UCSD-AML1 (cell line): Measurements from ENCODE around the gene ATXN2.
"Not testable (repeated sequence)": the region's sequence is repeated elsewhere in the genome, so short reads cannot be mapped to it uniquely, and the experiment has no call there.

Source experiments
- DNase-seq: peaks from one replicate; lab custom pipeline; 2025; ENCODE audit not compliant: unreplicated experiment; lab: John Stamatoyannopoulos, UW

Gene ATXN2

DNA sequence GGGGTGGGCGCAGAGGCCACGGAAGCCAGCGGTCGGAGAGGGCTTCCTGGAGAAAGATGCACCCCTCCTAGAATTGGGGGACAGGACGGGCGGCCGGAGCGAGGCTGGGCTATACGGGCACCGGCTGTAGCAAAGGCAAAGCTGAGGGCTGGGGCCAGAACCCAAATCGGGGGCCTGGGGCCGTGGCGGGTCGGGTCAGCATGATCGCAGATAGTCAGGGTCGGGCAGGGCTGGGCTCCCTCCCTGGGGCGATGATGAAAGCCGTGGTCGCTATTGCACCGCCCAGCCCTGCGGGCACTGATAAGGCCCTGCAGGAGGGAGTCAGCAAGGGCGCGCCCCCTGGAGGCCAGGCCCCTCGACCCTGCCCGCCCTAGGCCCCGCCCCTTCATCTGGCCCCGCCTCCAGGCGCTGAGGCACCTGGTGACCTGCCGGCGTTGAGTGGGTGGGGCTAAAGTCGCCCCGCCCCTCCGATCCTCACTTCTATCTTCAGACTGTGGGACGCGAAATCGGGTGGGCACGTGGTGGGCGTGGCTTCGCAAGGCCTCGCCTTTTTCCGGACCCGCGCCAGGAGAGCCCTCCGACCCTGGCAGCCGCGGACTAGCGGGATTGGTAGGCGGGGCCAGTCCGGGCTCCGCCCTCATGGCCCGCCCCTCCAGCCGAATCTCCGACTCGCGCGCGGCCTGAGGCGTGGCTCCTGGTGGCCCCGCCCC, 193.8 kb downstream of the ATXN2 start:
- DNase-seq, result peak; percentile 100

DNA sequence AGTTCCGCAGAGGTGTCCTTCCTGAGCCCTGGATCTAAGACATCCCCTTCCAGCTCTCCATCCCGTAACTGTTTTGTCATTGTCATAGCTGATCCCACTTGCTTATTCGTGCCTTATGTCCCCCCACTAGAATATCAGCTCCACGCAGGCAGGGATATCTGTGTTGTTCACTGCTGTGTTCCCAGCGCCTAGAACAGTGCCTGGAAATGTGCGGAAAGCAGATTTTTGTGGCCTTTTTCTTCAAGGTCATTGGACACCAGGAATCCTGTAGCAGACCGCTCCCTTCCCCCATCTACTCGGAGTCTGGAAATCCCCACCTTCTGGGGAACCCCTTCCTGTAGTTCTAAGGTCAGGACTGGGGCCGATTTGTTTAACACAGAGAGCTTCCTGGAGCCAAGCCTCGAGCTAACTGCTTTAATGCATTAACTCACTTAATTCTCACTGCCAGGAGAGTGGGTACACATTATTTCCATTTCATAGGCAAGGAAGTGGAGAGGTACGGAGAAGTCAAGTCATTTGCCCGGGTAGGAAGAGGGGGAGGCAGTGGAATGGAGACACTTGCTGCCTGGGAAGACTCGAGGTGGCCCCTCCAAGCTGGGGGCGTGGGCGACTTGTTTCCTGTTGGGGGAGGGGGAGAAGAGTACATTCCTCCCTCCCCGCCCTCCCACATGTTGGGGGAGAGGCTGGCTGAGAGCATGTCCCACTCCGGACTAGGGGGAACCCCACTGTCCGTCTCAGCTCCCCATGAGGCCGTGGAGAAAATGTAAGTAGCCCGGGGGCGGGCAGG, 194.6 kb downstream of the ATXN2 start:
- DNase-seq, result peak; percentile 78

DNA sequence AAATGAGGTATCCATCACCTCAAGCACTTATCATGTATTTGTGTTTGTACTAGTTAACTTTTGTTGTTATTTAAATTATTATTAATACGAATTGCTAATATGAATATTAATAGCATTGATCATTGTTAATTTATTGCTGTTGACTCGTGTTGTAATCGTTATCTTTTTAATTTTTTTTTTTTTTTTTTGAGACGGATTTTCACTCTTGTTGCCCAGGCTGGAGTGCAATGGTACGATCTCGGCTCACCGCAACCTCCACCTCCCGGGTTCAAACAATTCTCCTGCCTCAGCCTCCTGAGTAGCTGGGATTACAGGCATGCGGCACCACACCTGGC, 196.7 kb downstream of the ATXN2 start:
- DNase-seq, result not testable (repeated sequence)
